ENCODE measurements around the gene ENPEP.

Gene ENPEP

DNA sequence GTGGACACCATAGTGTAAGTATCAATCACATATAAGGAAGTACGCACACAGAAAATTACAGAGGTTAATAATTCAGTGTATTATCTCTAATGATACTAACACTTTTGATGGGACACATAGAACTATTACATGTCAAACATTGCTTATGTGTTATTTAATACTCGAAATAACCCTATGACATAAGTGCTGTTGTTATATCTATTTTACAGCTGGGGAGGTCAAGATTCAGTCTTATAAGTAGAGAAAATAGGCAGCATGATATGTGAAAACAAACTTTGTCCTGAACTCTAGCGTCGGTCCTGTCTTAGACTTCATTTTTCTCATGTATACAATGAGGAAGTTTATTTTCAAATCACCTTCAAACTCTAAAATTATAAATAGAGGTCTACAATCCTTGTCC lies 23.2 kb downstream of the ENPEP start:
- H3K9ac ChIP-seq (ENCODE audit: low read depth, low read length): no peak overlapping the region
- no peaks in the 10 kb centered on the region for H3K36me3 ChIP-seq (ENCODE audit: insufficient read depth, low read length)

GRCh38 chr4:110501826-110502225 lies 25.9 kb downstream of the ENPEP start:
- H3K36me3 ChIP-seq (ENCODE audit: insufficient read depth, low read length): no peaks in the 10 kb centered on the region
- no peak overlapping the region for H3K9ac ChIP-seq (ENCODE audit: low read depth, low read length)
- no peaks in the 10 kb centered on the region for H3K9me3 ChIP-seq (ENCODE audit: control insufficient read depth, insufficient read depth, low read length)
- no peaks in the 10 kb centered on the region for H3K4me1 ChIP-seq (ENCODE audit: insufficient read depth, low read length)

More for the DNA sequence above, 23.2 kb downstream of the ENPEP start:
- Histone ChIP-seq H3K9me3 (ENCODE audit: control insufficient read depth, insufficient read depth, low read length) (no peaks in the 10 kb centered on the region), H3K4me1 (ENCODE audit: insufficient read depth, low read length) (no peaks in the 10 kb centered on the region)

DNA sequence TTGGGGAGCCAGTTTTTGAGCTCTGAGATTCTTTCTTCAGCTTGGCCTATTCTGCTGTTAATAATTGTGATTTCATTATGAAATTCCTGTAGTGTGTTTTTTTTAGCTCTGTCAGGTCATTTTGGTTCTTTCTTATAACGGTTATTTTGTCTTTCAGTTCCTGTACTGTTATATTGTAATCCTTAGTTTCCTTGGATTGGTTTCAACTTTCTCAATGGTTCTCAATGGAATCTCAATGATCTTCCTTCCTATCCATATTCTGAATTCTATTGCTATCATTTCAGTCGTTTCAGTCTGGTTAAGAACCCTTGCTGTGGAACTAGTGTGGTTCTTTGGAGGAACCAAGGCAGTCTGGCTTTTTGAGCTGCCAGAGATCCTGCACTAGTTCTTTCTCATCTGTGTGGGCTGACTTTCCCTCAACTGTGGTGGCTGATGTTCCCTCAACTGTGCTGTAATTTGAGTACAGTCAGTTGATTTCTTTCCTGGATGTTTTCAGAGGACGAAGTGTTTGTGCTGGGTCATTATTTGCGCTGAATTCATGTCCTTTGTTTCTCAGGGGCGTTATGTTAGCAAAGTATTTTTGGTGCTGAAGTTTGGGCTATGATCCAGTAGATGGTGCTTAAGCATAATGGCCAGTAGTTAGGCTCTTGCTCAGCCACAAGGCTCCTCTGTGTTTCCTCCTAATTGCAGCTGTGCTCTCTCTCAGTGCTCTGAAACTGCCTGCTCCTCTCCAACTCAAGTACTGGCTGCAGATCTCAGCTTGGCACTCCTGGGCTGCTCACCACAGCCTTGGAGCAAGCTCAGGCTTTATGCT lies 27.5 kb downstream of the ENPEP start:
- Histone ChIP-seq H3K9me3 (ENCODE audit: control insufficient read depth, insufficient read depth, low read length) (no peaks in the 10 kb centered on the region), H3K9ac (ENCODE audit: low read depth, low read length) (no peak overlapping the region)

DNA sequence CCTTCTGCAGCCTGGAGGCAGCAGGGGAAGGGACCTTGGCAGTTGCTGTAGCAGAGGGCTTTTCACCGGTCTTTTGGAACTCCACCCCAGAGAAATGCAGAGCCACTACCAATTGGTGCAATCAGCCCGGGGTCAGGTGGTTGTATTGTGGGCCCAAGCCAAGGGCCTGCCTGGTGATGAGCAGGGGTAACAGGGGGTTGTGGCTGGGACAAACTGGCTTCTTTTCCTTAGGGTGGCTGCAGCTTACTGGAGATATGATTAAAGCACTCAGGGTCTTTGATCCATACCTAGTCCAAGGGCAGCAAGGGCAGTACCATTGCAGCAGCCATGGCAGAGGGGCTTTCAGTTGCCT lies 28.1 kb downstream of the ENPEP start:
- H3K4me1 ChIP-seq (ENCODE audit: insufficient read depth, low read length): no peaks in the 10 kb centered on the region
- no peak overlapping the region for H3K9ac ChIP-seq (ENCODE audit: low read depth, low read length)
- no peaks in the 10 kb centered on the region for H3K9me3 ChIP-seq (ENCODE audit: control insufficient read depth, insufficient read depth, low read length)
- H3K36me3 ChIP-seq (ENCODE audit: insufficient read depth, low read length): no peaks in the 10 kb centered on the region

More for the DNA sequence above, 27.5 kb downstream of the ENPEP start:
- Histone ChIP-seq H3K36me3 (ENCODE audit: insufficient read depth, low read length) (no peaks in the 10 kb centered on the region), H3K4me1 (ENCODE audit: insufficient read depth, low read length) (no peaks in the 10 kb centered on the region)

- Histone ChIP-seq H3K9me3 (ENCODE audit: control insufficient read depth, insufficient read depth, low read length) (no peaks in the 10 kb centered on the region), H3K9ac (ENCODE audit: low read depth, low read length) (no peak overlapping the region), H3K4me1 (ENCODE audit: insufficient read depth, low read length) (no peaks in the 10 kb centered on the region), H3K36me3 (ENCODE audit: insufficient read depth, low read length) (no peaks in the 10 kb centered on the region)
Measured at GRCh38 chr4:110505440-110505839, 29.5 kb downstream of the ENPEP start.

DNA sequence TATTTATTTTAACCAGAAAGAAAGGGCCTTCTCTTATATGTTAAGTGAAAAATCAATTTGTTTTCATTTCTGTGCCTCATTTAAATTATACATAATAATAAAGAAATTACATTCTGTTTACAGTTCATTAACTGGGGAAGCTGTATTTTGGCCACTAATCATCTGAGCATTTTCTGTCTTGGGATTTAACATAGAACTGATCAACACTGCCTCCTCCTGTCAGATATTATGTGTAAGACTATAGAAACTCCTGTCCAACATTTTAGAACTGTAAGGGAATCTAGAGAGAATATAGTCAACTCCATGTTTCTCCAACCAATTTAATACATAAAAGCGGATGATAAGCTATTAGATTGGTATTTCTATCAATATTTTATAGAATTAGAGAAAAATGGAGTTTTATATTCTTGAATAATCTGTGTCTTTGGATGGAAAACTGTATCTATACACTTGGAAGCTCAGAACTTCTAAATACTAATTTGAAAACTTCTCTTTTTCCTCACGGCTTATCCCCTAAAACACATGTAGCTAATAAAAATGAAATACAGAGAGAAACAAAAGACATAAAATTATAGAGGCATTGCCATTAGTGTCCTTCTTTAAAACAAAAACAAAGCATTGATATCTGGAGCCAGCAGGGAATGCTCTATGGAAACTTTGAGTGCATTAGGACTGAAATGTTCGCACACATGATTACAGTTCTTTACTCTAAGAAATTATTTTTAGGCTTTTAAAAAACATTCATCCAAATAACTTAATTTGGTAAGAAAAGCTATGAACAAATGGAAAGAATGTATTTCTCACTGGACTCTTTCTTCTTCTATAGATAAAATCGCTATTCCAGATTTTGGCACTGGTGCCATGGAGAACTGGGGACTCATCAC lies 33.1 kb downstream of the ENPEP start:
- Histone ChIP-seq H3K36me3 (ENCODE audit: insufficient read depth, low read length) (no peaks in the 10 kb centered on the region), H3K9me3 (ENCODE audit: control insufficient read depth, insufficient read depth, low read length) (no peaks in the 10 kb centered on the region), H3K9ac (ENCODE audit: low read depth, low read length) (no peak overlapping the region), H3K4me1 (ENCODE audit: insufficient read depth, low read length) (no peaks in the 10 kb centered on the region)

- no peaks in the 10 kb centered on the region for H3K4me1 ChIP-seq (ENCODE audit: insufficient read depth, low read length)
- H3K9me3 ChIP-seq (ENCODE audit: control insufficient read depth, insufficient read depth, low read length): no peaks in the 10 kb centered on the region
- no peak overlapping the region for H3K9ac ChIP-seq (ENCODE audit: low read depth, low read length)
- no peaks in the 10 kb centered on the region for H3K36me3 ChIP-seq (ENCODE audit: insufficient read depth, low read length)
Measured at GRCh38 chr4:110510277-110510676, 34.3 kb downstream of the ENPEP start.

DNA sequence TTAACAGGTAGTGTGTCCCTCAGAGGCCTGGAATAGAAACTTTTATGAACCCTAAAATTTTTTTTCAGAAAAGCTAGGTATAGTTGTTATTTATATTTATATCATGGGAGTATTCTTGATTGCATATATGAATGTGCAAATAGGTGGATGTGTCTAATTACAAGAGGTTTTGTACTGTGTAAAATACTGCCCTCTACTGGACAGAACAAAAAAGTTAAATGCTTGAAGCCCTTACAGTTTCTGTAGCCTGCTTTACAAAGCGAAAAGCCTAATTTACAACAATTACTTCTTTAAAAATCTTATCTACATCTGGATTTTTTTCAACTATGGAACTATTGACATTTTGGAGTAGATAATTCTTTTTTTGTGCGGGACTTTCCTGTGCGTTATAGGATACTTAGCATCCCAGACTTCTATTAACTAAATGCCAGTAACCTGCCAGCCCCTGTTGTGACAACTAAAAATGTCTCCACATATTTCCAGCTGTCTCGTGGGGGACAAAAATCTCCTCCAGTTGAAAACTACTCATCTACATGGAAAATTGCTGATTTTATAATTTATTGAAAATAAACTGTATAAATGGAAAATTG lies 35.1 kb downstream of the ENPEP start:
- Histone ChIP-seq H3K36me3 (ENCODE audit: insufficient read depth, low read length) (no peaks in the 10 kb centered on the region), H3K4me1 (ENCODE audit: insufficient read depth, low read length) (no peaks in the 10 kb centered on the region), H3K9me3 (ENCODE audit: control insufficient read depth, insufficient read depth, low read length) (no peaks in the 10 kb centered on the region), H3K9ac (ENCODE audit: low read depth, low read length) (no peak overlapping the region)

GRCh38 chr4:110512901-110513300 lies 36.9 kb downstream of the ENPEP start:
- no peaks in the 10 kb centered on the region for H3K4me1 ChIP-seq (ENCODE audit: insufficient read depth, low read length)
- no peaks in the 10 kb centered on the region for H3K9me3 ChIP-seq (ENCODE audit: control insufficient read depth, insufficient read depth, low read length)
- no peaks in the 10 kb centered on the region for H3K36me3 ChIP-seq (ENCODE audit: insufficient read depth, low read length)
- no peak overlapping the region for H3K9ac ChIP-seq (ENCODE audit: low read depth, low read length)

GRCh38 chr4:110514889-110515479 lies 39.0 kb downstream of the ENPEP start:
- Histone ChIP-seq H3K4me1 (ENCODE audit: insufficient read depth, low read length) (no peaks in the 10 kb centered on the region), H3K9me3 (ENCODE audit: control insufficient read depth, insufficient read depth, low read length) (no peaks in the 10 kb centered on the region), H3K36me3 (ENCODE audit: insufficient read depth, low read length) (no peaks in the 10 kb centered on the region), H3K9ac (ENCODE audit: low read depth, low read length) (no peak overlapping the region)

GRCh38 chr4:110515676-110516075 lies 39.7 kb downstream of the ENPEP start:
- Histone ChIP-seq H3K36me3 (ENCODE audit: insufficient read depth, low read length) (no peaks in the 10 kb centered on the region), H3K9ac (ENCODE audit: low read depth, low read length) (no peak overlapping the region), H3K4me1 (ENCODE audit: insufficient read depth, low read length) (no peaks in the 10 kb centered on the region), H3K9me3 (ENCODE audit: control insufficient read depth, insufficient read depth, low read length) (no peaks in the 10 kb centered on the region)

DNA sequence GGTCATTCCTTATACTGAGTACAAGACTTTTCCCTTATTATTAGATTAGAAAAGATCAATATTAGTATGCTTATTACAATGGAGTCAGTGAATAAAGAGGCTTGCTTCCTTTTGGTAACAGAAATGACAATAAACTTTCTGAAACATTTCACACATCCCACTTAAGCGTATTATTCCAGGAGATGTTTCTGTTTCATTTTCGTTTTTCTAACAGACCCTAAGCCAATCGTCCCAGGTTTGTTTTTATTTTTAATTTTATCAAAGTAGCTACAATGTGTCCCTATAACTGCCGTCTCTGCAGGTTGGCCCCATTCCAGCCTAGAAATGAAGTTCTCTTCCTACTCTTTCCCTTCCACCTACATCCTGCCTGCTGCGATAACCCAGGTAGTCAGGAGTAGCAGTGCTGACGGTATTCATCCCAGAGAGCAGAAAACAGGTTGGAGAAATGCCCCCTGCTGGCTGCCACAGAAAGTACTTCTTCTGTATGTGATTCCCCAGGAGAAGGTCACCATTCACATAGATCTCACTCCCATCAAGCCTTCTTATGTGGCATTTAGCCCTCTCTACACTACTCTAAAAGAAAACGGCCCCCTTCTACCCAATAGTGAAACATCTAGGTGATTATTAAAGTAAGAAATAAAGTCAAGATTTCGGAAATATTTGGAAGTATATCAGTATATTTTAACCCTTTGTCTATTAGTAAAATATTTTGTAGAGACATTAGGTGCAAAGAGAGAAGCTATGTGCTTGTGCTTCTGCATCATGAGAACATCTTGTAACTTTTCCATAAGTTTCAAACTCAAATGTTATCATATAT lies 40.4 kb downstream of the ENPEP start:
- Histone ChIP-seq H3K9ac (ENCODE audit: low read depth, low read length) (no peak overlapping the region; the same call in 1 of the 2 replicates), H3K4me1 (ENCODE audit: insufficient read depth, low read length) (no peaks in the 10 kb centered on the region), H3K36me3 (ENCODE audit: insufficient read depth, low read length) (no peaks in the 10 kb centered on the region), H3K9me3 (ENCODE audit: control insufficient read depth, insufficient read depth, low read length) (no peaks in the 10 kb centered on the region)

DNA sequence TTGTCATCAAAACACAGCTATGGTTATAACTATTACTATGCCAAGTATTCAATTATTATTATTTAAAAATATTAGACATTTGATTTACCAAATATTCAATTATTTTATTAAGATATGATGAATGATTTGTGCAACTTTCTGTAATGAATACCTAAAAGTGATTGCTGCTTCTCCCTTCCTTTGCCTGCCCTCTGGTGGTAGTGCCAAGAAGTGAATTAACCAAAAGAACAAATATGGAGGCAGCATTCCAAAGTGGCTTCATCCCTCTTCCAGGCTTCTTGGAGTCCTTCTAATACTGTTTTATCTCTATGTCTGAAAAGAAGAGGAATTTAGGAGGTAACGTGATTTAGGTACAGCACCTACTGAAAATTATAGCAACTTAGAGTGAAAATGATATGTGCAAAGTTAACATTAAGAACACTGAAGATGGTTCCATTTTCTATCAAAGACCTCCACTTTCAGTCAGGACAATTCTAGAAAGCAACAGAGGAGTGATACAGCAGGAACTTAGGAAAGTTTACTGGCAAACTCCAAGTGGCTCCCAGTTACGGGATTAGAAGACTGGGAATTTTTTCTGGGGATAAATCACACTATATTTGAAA lies 43.0 kb downstream of the ENPEP start:
- Histone ChIP-seq H3K4me1 (ENCODE audit: insufficient read depth, low read length) (no peaks in the 10 kb centered on the region), H3K9ac (ENCODE audit: low read depth, low read length) (no peak overlapping the region), H3K36me3 (ENCODE audit: insufficient read depth, low read length) (no peaks in the 10 kb centered on the region), H3K9me3 (ENCODE audit: control insufficient read depth, insufficient read depth, low read length) (no peaks in the 10 kb centered on the region)

All from ES-I3 (cell line).